Calu3 (cell line): ENCODE measurements around the gene ADH6. TPM values are rescaled to one million over a fixed set of nuclear protein-coding genes. Genes with fewer than 3 reads are reported as not detected.

Source experiments
- BruUV-seq: library from RNA; stranded (reverse); fragments of 400-500 nt; replicated peaks from 2 replicates; lab custom pipeline; 2021; lab: Mats Ljungman, UMichigan
- CTCF ChIA-PET: fragments of 300-600 bp; sonication (Branson Sonifier 250); formaldehyde crosslinking; loops from one replicate; lab custom pipeline; 2022; ENCODE audit warnings: antibody characterized with exemption; lab: Charles Lee
- DNase-seq: peaks from one replicate; pipeline ENCODE4 v3.0.0; 2022
- H3K27ac Mint-ChIP-seq: one replicate; pipeline ENCODE4 v1.8.0; 2022; ENCODE audit warnings: mixed read lengths; ENCODE audit not compliant: unreplicated experiment
- H3K27me3 Mint-ChIP-seq: one replicate; pipeline ENCODE4 v1.8.0; 2022; ENCODE audit warnings: mixed read lengths; ENCODE audit not compliant: unreplicated experiment
- H3K36me3 Mint-ChIP-seq: one replicate; pipeline ENCODE4 v1.8.0; 2022; ENCODE audit warnings: mild to moderate bottlenecking, moderate library complexity, mixed read lengths; ENCODE audit not compliant: insufficient read depth, unreplicated experiment
- H3K4me1 Mint-ChIP-seq: one replicate; pipeline ENCODE4 v1.8.0; 2022; ENCODE audit warnings: mild to moderate bottlenecking, low read depth, mixed read lengths; ENCODE audit not compliant: unreplicated experiment
- H3K4me3 Mint-ChIP-seq: one replicate; pipeline ENCODE4 v1.8.0; 2022; ENCODE audit warnings: mild to moderate bottlenecking, low read depth, moderate library complexity, mixed read lengths; ENCODE audit not compliant: unreplicated experiment
- H3K9me3 Mint-ChIP-seq: one replicate; pipeline ENCODE4 v1.8.0; 2022; ENCODE audit warnings: low read depth, mixed read lengths; ENCODE audit not compliant: unreplicated experiment
- CTCF ChIP-seq: fragments of 200-600 bp; IDR thresholded peaks from one replicate; pipeline ENCODE4 v1.8.0; 2022; ENCODE audit warnings: antibody characterized with exemption; ENCODE audit not compliant: unreplicated experiment
- intact Hi-C: fragments of 100-400 bp; cut with micrococcal nuclease; formaldehyde crosslinking; loops from one replicate; pipeline ENCODE4 v1.10.0; 2022; ENCODE audit not compliant: unreplicated experiment
- total RNA-seq: library from RNA; stranded (reverse); gene quantifications from 2 replicates; pipeline ENCODE4 v1.2.3, GENCODE V29; 2022

Gene ADH6
- total RNA-seq, 1 experiment from 2014 or later: 1.6 TPM

- Mint-ChIP-seq H3K36me3 (no peaks in the 10 kb centered on the region), H3K4me3 (no peak overlapping the region), H3K4me1 (peaks cover 18% of the 10 kb centered on the region), H3K9me3 (peaks cover 6% of the 10 kb centered on the region), H3K27ac (no peak overlapping the region), H3K27me3 (no peaks in the 10 kb centered on the region)
- BruUV-seq: no TSS peak
- TF ChIP-seq CTCF: no peak
- CTCF ChIA-PET: no interaction called here
- intact Hi-C loops: no loop called here
- no peak for DNase-seq
Measured at GRCh38 chr4:99154658-99155342, 64.2 kb downstream of the ADH6 start.

Other genes with a start within 250 kb of the ADH6 start
- 59.0 and 60.5 TPM in 2 replicates for gene METAP1, start 223.5 kb downstream of the ADH6 start, total RNA-seq
- gene ADH5, start 130.5 kb downstream of the ADH6 start, total RNA-seq: 88.8 and 95.7 TPM in 2 replicates
- gene ADH4, start 74.9 kb downstream of the ADH6 start, total RNA-seq: not detected in 2 replicates
- not detected in 2 replicates for gene ADH1A, start 71.7 kb upstream of the ADH6 start, total RNA-seq
- 0.10 TPM in 1 of 2 replicates, not detected in the other for gene ADH1B, start 102.2 kb upstream of the ADH6 start, total RNA-seq
- 5.8 and 7.9 TPM in 2 replicates for gene ADH1C, start 133.5 kb upstream of the ADH6 start, total RNA-seq
- not detected in 2 replicates for gene ADH7, start 216.1 kb upstream of the ADH6 start, total RNA-seq